ENCODE measurements around the gene GATM.
"Not testable (repeated sequence)": the region's sequence is repeated elsewhere in the genome, so short reads cannot be mapped to it uniquely, and the experiment has no call there.

GATM gene

DNA sequence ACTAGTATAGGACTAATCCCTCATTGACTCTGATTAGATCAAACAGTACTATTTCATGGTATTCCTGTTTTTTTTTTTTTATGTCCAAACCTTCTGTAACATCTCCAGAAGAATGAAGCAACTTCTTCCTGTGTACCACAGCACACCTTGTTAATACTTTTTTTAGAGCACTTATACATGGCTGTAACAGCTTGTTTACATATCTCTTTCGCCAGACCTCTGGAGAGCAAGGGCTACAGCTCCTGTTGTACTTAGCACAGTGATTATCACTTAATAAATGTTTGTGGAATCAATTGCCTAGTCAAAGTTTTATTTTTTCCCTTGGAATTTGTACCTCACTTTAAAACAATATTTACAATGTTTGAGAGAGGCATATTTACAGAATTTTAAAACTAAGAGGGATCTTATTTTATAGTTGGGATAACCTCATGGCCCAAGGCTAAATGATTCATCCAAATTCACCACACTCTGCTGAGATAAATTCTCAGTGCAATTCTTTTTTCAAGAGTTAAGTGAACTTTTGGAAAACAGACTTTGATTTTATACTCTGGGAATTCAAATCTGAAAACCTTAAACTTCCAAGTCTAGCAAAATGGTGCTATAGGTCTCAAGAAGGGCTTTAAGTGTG is 9.2 kb upstream of the GATM start:
- no peak for DNase-seq

DNA sequence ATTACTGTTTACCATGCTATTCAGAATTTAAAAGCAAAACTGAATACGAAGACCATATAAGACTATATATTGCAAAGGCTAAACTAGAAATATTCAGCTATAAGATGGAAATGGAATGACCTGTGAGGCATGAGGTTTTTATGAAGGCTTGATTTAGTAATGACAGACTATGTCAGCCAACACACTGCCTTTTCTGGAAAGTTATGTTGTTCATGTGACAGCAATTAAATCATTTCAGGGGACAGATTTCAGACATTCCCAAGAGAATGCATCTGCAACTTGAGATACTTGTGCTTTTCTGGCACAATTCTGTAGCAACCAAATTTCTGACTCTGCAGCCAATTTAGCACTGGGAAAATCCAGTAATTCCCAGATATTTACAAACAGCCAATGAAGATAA is 8.6 kb upstream of the GATM start:
- DNase-seq, result no peak

DNA sequence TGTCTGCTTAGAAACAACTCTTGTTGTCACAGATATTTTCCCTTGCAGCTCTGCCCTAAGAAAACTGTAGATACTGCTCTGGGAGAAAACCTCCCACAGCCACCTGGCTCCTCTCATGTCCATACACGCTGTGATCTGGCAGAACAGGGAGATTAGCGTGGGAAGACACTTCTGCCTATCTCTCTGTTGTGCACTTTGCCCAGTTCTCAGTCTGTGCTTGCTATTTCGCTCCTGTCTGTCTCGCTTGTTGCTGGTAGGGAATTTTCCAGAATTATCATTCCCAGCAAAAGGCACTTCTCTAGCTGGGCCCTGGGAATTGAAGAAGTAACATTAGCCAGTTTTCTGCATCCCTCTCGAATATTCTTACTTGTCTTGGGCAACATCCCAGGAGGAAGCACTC is 8.1 kb upstream of the GATM start:
- no peak for DNase-seq

DNA sequence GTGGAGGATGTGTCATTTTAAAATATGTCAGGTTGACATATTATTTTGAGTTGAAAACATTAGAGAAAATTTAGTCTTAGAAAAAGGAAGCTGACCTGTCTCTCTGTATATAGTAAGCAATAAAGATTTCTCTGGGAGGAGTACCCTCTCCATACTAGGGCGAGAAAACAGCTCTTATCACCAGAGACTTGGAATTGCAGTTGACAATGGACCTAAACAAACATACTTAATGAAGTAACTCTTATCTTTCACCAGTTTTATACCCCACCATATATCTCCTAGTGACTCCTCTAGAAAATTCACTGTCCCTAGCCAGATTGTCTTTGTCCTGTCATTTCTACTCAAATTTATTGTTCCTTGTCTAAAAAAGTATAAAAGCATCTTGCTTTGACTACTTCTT is 7.2 kb upstream of the GATM start:
- no peak for DNase-seq

DNA sequence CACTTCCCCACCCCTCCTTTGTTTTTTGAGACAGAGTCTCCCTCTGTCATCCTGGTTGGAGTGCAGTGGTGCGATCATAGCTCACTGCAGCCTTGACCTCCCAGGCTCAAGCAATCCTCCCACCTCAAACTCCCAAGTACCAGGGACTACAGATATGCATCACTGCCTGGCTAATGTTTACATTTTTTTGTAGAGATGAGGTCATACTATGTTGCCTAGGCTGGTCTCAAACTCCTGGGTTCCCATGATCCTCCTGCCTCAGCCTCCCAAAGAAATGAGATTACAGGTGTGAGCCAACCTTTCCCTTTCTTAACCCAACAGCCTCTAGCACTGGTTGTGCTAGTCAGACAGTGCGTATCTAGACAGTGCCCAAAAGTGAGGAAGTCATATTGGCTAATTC is 6.4 kb upstream of the GATM start:
- DNase-seq, result no peak

DNA sequence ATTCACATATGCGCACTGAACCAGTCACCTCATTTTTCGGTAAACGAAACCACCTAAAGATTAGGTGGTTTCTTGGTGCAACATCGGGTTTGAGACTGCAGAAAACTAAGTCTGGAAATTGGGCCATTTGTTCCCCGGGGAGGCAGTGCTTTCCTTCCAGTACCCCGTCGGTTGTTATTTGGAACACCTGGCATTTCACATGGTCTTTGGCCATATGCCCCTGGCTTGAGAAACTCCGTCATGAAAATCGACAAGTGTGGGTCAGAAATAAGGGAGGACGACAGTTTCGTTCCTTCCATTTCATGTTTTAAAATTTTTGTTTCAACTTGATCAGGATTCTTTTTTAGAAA is 544 bp upstream of the GATM start:
- DNase-seq, result no peak

DNA sequence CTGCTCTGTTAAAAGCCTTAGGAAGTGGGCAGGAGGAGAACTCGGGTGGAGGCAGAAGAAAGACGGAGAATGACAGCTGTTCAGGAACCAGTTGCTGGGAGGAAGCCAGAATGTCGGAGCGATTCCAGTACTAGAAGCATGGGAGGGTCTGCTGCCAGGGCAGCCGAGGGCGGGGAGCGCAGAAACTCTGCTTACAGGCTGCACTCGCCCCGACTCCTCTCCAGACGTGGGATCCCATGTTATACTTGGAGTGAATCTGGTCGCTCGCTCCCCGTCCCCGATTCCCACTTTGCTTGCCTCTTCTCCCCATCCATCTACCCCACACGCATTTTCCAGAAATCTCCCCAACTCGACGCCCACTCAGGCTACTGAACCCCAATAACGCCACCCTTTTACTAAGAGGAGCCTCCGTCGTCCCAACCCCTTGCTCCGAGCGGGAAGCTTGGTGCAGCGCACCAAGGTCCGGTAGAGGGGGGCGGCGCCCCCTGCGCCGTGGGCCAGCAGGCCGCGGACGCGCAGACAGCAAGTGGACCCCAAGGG is 665 bp downstream of the GATM start:
- DNase-seq, result no peak

DNA sequence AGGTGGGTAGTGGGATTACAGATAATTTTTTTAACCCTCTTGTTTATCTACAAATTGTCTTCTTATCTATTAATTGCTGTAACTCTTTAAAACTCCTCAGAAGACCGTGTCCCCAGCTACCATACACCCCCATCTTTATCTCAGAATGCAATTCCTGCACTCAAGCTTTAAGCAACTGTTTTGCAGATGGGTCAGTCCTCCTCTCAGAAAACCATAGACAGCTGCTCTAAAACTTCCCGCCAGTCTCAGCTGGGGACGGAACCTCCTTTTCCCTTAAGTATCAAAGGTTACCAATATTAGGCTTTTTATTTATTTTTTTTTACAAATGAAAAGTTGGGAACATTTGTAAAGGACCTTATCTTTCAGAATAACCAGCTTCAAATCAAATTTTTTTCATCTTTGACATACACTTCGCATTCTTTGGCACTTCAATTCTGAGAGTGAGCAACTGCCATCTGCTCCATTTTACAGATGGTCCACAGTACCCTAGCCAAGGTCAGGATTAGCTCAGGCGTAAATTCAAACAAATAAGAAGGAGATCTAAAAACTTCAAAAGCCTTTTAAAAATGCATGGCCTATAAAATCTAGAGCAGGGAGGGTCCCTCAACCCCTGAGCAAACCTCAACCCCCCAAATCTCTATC is 1.3 kb downstream of the GATM start:
- no peak for DNase-seq

DNA sequence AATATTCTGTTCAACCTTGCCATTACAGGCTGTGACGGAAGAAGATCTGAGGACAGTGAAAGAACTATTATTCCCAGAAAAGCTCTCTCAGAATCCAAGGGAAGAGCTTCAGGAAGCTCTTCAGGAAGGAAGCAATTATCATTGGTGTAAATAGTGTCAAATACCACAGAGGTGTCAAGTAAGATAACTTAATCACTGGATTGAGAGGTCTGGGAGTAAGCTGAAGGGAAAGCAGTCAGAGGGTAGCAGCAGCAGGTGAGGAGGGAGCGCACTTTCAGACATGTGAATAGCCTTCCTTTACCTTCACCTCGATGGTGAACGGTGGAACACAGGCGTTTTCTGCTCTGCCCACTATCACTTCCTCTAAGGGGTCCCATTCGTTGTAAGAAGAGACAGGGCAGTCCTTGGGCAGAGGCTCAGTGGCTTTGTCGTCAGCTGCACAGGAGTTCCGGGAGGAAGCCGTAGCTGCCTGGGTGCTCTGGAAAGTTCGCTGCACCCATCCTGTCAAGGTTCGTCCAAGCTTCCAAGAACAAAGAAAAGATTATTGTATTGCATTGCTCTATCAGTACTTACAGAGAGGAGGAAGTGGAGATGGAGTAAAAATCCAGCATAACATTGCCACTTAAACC is 1.9 kb downstream of the GATM start:
- DNase-seq, result no peak

DNA sequence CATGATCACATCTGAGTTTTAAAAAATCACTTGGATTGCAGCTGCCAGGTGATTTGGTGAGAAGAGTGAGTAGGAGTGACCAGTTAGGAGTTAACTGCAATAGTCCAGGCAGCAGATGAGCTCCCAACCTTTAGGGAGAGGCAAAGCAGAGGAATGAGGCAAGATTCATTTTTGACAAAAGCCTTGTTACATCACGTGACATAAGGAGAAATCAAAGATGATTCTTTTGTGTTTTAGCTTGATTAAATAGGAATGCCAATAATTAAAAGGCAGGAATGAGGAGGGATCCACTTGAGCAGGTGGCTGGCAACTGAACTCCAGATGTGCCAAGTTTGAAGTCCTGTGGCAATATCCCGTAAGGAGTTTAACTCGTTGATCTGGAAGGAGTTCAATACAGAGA is 2.5 kb downstream of the GATM start:
- DNase-seq, result no peak

DNA sequence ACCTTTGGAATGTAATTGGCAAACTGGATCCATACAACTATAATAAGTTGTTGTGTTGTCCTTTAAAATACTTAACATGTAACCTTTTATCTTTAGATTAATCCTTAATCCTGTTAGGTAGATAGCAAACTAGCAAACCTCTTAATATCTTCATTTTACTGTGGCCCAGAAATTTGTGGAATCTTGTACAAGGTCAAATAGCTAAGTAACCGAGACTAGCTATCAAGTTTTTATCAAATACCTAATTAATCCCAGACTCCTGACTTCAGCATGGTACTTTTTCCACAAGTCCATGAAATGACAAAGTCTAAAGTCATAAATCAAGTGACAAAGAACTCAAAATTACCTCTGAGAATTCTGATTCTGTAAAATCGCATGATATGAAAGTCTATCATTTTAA is 4.4 kb downstream of the GATM start:
- no peak for DNase-seq

DNA sequence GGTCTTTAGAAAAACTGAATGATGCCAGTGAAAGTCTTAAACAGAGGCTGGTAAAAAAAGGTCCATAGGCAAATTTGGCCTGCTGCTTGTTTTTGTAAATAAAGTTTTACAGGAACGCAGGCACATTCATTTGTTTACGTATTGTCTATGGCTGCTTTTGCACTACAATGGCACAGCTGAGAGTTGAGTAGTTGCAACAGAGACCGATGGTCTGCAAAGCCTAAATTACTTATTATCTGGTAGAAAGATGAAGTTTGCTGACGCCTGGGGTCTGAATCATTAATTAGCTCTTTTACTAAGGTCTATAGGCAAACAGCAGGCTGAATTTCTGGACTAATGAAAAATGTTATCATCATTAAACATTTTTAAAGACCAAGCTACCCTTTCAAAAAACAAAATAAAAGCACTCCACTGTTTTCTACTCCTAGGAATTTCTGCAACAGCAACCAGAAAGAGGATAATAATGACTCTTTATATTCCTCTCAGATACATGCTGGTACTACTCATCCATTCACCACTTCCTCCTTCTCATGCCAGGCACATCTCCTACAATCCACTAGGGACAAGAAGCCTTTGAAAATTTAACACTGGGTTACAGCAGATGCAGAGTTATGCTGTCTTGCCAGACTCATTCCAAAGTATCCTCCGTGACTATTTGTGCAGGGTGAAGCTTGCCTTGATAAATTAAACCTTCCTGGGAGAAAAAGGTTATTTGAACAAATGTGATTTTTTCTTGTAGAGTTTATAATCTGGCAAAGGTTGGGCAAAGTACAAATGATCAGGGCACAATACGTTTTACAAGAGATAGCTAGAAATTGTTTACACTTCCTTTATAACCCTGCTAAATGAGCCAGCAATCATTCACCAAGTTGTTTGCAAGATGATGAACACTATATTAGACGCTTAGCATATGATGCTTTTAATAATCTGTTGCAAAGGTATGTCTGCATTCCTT is 6.0 kb downstream of the GATM start:
- DNase-seq, result no peak

DNA sequence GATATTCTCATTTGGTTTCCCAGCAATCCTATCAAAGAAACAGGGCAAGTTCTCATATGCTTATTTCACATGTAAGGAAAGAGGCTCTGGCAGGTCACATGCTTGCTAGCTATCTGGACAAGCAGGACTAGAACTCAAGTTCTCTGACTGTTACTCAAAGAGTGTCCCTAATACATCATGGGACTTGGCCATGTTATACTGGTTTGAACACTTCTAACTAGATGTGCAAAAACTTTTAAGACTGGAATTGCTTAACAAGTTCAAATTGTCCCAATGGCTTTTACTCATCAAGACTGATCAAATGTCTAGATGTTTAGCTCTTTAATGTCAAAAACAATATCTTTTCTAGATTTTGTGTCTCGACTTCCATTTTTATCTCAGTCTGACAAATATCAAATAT is 6.8 kb downstream of the GATM start:
- no peak for DNase-seq

DNA sequence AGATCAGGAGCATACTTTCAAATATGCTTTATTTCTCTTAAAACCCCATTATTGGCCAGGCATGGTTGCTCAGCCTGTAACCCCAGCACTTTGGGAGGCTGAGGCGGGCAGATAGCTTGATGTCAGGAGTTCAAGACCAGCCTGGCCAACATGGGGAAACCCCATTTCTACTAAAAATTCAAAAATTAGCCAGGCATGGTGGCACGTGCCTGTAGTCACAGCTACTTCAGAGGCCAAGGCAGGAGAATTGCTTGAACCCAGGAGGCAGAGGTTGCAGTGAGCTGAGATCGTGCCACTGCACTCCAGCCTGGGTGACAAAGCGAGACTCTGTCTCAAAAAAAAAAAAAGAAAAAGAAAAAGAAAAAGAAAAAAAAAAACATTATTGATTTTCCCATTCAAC is 8.3 kb downstream of the GATM start:
- DNase-seq, result not testable (repeated sequence)

DNA sequence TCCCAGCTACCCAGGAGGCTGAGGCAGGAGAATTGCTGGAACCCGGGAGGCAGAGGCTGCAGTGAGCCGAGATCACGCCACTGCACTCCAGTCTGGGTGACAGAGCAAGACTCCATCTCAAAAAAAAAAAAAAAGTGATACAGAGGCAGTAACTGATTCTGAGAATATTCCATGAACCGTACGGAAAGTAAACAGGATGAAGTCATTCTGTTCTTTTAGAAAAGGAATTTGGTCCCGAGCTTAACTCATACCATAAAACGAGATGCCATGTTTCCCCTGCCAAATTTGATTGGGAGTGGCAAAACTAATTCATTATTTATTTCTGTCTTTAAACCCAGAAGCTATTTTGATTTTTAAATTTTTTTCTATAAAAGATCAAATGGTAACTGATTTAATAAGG is 11.1 kb downstream of the GATM start:
- not testable (repeated sequence) for DNase-seq

DNA sequence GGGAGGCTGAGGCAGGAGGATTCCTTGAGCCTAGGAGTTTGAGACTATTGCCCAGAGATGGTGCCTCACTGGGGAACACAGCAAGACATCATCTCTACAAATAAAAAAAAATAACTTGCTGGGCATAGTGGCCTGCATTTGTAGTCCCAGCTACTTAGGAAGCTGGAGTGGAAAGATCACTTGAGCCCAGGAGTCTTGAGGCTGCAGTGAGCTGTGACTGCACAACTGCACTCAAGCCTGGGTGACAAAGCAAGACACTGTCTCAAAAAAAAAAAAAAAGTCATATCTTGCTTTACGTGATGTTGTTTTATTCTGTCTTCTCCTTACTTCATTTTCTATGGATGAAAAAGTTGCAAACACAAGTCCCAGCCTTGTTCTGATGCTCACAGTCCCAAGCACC is 14.1 kb downstream of the GATM start:
- no peak for DNase-seq

DNA sequence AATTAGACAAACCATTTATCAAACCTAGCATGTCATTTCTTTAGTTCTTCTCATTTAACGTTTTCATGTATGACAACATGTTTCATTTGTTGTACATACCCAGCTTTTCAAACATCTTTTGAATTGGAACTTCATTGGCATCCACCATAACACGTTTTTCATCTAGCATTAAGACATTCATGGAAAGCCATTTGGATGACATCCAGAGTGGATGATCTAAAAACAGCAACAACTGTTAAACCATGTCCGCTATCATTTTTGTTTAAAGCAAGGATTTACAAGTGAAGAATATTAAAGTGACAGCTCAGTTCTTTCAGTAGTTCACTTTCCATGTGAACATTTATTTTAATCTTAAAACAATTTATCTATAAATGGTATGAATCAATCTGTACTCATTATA is 14.5 kb downstream of the GATM start:
- no peak for DNase-seq

DNA sequence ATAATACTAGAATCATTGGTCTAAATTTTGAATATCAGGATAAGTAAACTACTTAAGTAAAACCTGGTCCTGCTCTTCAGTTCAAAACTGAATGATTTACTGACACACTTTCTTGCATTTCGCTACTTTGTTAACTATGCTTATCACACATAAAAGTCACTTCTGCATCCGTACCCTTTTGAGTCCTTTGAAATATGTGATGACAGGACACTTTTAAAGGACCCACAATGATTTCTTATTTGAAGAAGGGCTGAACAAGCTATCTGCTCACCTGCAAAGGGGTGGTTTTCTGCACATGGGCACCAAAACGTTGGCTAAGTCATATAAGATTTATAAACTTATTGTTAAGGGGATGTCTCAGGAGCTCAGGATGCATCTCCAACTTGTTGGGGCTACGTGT is 15.0 kb downstream of the GATM start:
- DNase-seq, result no peak

DNA sequence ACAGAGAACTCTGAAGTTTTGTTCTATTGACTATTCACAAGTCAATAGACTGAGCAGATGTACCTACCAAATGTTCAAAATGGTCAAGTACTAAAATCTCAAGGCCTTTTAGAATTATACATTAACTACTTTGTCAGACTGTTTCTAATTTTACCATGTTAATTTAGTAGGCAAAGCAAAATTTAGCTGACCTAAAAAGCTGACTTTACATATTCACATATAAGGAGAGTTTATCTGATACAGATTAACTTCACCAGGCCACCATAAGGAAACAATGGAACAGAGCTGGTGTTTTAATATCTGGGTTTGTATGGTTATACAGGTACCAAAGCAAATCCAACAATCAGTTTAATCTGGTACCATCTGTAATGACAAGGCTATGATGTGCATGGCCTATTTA is 15.9 kb downstream of the GATM start:
- no peak for DNase-seq

DNA sequence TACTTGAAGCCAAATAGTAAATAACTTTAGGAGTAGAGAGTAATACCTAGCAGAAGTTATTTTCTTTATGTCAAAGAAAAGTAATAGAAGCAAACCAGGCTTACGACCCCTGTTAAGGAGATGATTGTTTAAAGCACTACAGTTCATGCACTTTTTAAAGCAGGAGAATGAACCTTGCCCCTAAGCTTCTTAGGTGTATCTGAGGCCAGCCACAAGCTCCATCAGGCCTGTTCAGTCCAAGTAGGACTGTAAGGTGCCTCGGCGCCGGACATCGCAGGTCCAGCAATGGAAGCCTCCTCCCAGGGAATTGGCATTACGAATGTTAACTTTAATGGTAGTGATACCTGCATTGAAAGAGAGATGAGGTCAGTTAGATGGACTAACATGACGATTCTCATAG is 16.5 kb downstream of the GATM start:
- DNase-seq, result no peak

DNA sequence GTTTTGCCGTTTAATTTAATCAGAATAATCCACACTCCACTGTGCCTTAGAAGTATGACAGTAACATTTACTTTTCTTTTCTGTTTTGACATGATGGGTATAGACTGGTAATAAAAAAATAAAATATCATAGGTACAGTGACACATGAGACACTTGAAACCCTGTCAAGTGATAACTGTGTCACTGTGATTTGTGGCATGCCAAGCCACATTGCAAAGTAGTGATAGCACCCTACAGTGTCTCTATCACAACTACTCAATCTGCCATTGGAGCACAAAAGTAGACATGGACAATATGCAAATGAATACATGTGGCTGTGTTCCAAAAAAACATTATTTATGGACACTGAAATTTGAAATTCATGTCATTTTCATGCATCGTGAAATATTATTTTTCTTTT is 22.5 kb downstream of the GATM start:
- no peak for DNase-seq

DNA sequence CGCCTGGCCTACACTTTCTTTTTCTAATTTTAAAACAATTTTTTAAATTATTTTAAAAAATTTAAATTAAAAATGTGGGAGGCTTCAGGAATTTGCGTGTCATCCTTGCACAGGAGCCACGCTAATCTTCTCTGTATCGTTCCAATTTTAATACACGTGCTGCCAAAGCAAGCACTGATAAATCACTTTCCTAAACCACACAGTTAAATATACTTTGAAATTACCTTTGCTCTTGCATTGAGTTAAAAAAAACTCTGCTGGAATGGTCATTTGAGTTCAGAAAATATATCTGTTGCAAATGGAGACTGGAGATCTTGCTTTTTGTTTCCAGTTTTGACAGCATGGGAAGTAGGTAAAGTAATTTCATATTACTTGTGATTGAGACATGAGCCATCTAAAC is 23.6 kb downstream of the GATM start:
- DNase-seq, result no peak

DNA sequence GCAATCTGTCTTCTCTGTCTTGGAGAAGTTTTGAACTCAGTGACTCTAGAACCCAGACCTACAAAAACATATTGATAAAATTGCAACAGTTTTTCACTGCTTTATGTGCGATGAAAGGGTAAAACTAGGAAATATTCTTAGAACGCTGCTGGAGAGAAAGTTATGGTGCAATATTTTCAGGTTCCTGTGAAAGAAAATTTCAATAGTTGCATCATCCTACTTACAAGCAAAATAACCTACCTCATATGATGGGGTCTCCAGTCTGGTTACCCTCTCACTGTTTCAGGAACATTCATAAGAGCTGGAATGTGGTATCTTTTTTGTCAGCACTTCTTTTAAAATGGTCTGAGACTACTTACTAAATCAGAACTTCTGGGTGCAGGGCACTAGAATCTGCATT is 27.1 kb downstream of the GATM start:
- DNase-seq, result no peak

DNA sequence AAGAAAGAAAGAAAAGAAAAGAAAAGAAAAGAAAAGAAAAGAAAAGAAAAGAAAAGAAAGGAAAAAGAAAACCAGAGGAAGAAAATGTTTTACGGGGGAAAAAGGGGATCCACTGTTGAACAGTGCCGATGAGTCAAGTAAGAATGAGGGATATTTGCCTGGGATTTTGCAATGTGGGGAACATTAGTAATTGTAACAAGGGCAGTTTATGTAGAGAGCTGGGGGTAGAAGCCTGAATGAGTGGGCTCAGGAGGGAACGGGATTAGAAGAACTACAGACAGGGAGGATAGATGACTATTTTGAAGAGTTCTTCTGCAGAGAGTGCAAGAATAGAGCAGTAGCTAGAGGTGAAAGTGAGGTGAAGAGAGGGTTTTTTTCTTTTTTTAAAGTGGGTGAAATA is 28.7 kb downstream of the GATM start:
- no peak for DNase-seq
